Measurements from ENCODE around the gene TSHZ1.

The TSHZ1 gene

GRCh38 chr18:75268364-75268646 is 57.7 kb downstream of the TSHZ1 start:
- ChIA-PET POLR2A (no interaction called here), CTCF (no interaction called here)
- H3K4me3 ChIP-seq (ENCODE audit: low read depth, low read length) = no peak overlapping the region
- TF ChIP-seq CTCF (IDR thresholded peaks at IDR 0.05; ENCODE audit: insufficient read depth, low read length, missing control alignments) = no peak
- DNase-seq (ENCODE audit: low read depth, low spot score) = no peak

GRCh38 chr18:75269124-75269680 is 58.6 kb downstream of the TSHZ1 start:
- CTCF ChIA-PET = no interaction called here
- no peak overlapping the region for H3K4me3 ChIP-seq (ENCODE audit: low read depth, low read length)
- POLR2A ChIA-PET = no interaction called here
- no peak for DNase-seq (ENCODE audit: low read depth, low spot score)
- TF ChIP-seq CTCF (IDR thresholded peaks at IDR 0.05; ENCODE audit: insufficient read depth, low read length, missing control alignments) = no peak

DNA sequence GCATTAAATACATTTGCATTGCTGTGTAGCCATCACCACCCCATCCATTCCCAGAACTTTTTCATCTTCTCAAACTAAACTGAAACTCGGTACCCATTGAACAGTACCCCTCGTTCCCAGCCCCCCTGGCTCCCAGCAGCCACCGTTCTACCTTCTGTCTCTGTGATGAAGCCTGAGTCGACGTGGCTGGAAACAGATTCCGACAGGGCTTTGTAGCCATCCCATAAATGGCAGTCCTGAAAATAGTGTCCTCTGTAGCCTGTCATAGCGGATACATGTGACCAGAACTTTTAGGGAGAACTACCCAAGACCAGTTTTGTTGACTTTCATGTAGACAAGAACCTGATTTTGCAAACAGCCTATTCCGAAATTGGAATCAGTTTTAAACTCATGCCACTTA is 59.1 kb downstream of the TSHZ1 start:
- H3K4me3 ChIP-seq (ENCODE audit: low read depth, low read length) = no peak overlapping the region
- POLR2A ChIA-PET = no interaction called here
- TF ChIP-seq CTCF (IDR thresholded peaks at IDR 0.05; ENCODE audit: insufficient read depth, low read length, missing control alignments) = no peak
- CTCF ChIA-PET = no interaction called here
- DNase-seq (ENCODE audit: low read depth, low spot score) = no peak

GRCh38 chr18:75271952-75272351 is 61.4 kb downstream of the TSHZ1 start:
- ChIA-PET CTCF (no interaction called here), POLR2A (no interaction called here)
- DNase-seq (ENCODE audit: low read depth, low spot score) = no peak
- no peak overlapping the region for H3K4me3 ChIP-seq (ENCODE audit: low read depth, low read length)
- no peak for TF ChIP-seq CTCF (IDR thresholded peaks at IDR 0.05; ENCODE audit: insufficient read depth, low read length, missing control alignments)

DNA sequence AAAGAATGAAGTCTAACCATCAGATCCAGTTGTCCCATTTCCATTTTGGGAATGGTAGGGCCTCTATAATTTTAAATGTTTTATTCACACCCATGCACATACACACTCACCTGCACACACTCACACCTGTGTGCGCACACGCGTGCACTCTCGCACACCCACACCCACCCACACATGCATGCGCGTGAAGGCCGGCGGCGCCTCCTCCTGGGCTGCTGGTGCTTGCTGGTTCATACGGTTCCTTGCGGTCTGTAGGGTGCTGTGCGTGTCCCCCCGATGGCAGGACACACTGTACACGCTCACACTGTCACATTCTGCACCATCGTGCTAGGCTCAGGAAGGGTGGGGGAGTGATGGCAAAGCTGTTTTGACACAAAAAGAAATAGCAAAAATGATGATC is 63.2 kb downstream of the TSHZ1 start:
- DNase-seq (ENCODE audit: low read depth, low spot score) = no peak
- no peak overlapping the region for H3K4me3 ChIP-seq (ENCODE audit: low read depth, low read length)
- POLR2A ChIA-PET = no interaction called here
- CTCF ChIA-PET = interaction anchor here (1.0 kb wide), 1 partner anchor 15 kb away, joined by 3 read pairs; no protein-coding TSS in a partner anchor
- TF ChIP-seq CTCF (IDR thresholded peaks at IDR 0.05; ENCODE audit: insufficient read depth, low read length, missing control alignments) = no peak

- no peak for DNase-seq (ENCODE audit: low read depth, low spot score)
- POLR2A ChIA-PET = no interaction called here
- no peak for TF ChIP-seq CTCF (IDR thresholded peaks at IDR 0.05; ENCODE audit: insufficient read depth, low read length, missing control alignments)
- CTCF ChIA-PET = interaction anchor here (0.8 kb wide), 1 partner anchor 10 kb away, joined by 3 read pairs; no protein-coding TSS in a partner anchor
- H3K4me3 ChIP-seq (ENCODE audit: low read depth, low read length) = no peak overlapping the region
Measured at GRCh38 chr18:75275226-75275625, 64.6 kb downstream of the TSHZ1 start.
